HEK293 (cell line): Measurements from ENCODE around the gene RTL5.

Experiments used
- CTCF ChIA-PET: fragments of 350-600 bp; formaldehyde crosslinking; extraction: SDS; loops from one replicate; lab custom pipeline; 2021; ENCODE audit warnings: antibody characterized with exemption; lab: Yijun Ruan, JAX
- POLR2A ChIA-PET: fragments of 300-600 bp; formaldehyde crosslinking; extraction: SDS; loops from one replicate; lab custom pipeline; 2020; ENCODE audit warnings: antibody characterized with exemption, inconsistent platforms; lab: Yijun Ruan, JAX
- H3K27ac ChIP-seq: fragments of 200-500 bp; sonication (Bioruptor generic); 2 replicates; pipeline ENCODE4 v1.5.1; 2014; ENCODE audit warnings: low read depth, low read length, control low read depth, inconsistent platforms; ENCODE audit errors: extremely low read depth
- H3K36me3 ChIP-seq, 2 experiments: fragments of 200-500 bp in 1 of 2; sonication (Bioruptor generic) in 1 of 2; 1 replicate in 1 of 2; 2 replicates in 1 of 2; pipeline ENCODE4 v1.5.1; 2014 to 2017; ENCODE audit warnings: inconsistent platforms in 2 of 2, low read length in 2 of 2; ENCODE audit not compliant: control insufficient read depth in 2 of 2, insufficient read depth in 1 of 2
- H3K4me1 ChIP-seq: fragments of 200-500 bp; sonication (Bioruptor generic); 2 replicates; pipeline ENCODE4 v1.5.1; 2014; ENCODE audit warnings: mild to moderate bottlenecking, low read length, inconsistent platforms; ENCODE audit not compliant: control insufficient read depth, insufficient read depth
- H3K4me3 ChIP-seq: 2 replicates; pipeline ENCODE4 v1.5.1; 2011; ENCODE audit warnings: low read depth, mild to moderate bottlenecking, control low read depth, low read length, moderate library complexity
- H3K9me3 ChIP-seq: fragments of 200-500 bp; sonication (Bioruptor generic); 2 replicates; pipeline ENCODE4 v1.5.1; 2014; ENCODE audit warnings: low read depth, low read length, inconsistent platforms; ENCODE audit not compliant: control insufficient read depth, insufficient read depth
- IKZF3 ChIP-seq: fragments of 450-650 bp; IDR thresholded peaks from 2 replicates; pipeline ENCODE4 v1.5.0; 2018; ENCODE audit warnings: missing biosample characterization, mild to moderate bottlenecking, missing genetic modification characterization, moderate library complexity
- PRDM10 ChIP-seq: fragments of 450-650 bp; formaldehyde crosslinking; IDR thresholded peaks from 2 replicates; pipeline ENCODE4 v1.5.1; 2016; ENCODE audit warnings: missing biosample characterization, missing genetic modification characterization
- PRDM6 ChIP-seq: fragments of 450-650 bp; formaldehyde crosslinking; IDR thresholded peaks from 2 replicates; pipeline ENCODE4 v1.5.1; 2017; ENCODE audit warnings: missing biosample characterization, missing genetic modification characterization
- SP3 ChIP-seq: fragments of 450-650 bp; formaldehyde crosslinking; IDR thresholded peaks from 2 replicates; pipeline ENCODE4 v1.5.1; 2016; ENCODE audit warnings: missing biosample characterization, missing genetic modification characterization
- WT1 ChIP-seq: fragments of 450-650 bp; formaldehyde crosslinking; IDR thresholded peaks from 2 replicates; pipeline ENCODE4 v1.5.1; 2016; ENCODE audit warnings: missing biosample characterization, missing genetic modification characterization
- ZBTB48 ChIP-seq: fragments of 450-650 bp; formaldehyde crosslinking; IDR thresholded peaks from 2 replicates; pipeline ENCODE4 v1.5.1; 2016; ENCODE audit warnings: missing biosample characterization, missing genetic modification characterization
- ZEB2 ChIP-seq: fragments of 450-650 bp; formaldehyde crosslinking; IDR thresholded peaks from 2 replicates; pipeline ENCODE4 v1.5.1; 2016; ENCODE audit warnings: missing biosample characterization, missing genetic modification characterization
- ZFP3 ChIP-seq: fragments of 450-650 bp; formaldehyde crosslinking; IDR thresholded peaks from 2 replicates; pipeline ENCODE4 v1.5.1; 2016; ENCODE audit warnings: low read depth, missing biosample characterization, missing genetic modification characterization
- ZNF169 ChIP-seq: fragments of 450-650 bp; formaldehyde crosslinking; IDR thresholded peaks from 2 replicates; pipeline ENCODE4 v1.5.1; 2016; ENCODE audit warnings: missing biosample characterization, missing genetic modification characterization
- ZNF174 ChIP-seq: fragments of 450-650 bp; formaldehyde crosslinking; IDR thresholded peaks from 2 replicates; pipeline ENCODE4 v1.5.0; 2017; ENCODE audit warnings: missing biosample characterization, mild to moderate bottlenecking, missing genetic modification characterization
- ZNF391 ChIP-seq: fragments of 450-650 bp; formaldehyde crosslinking; IDR thresholded peaks from 2 replicates; pipeline ENCODE4 v1.5.1; 2016; ENCODE audit warnings: low read depth, missing biosample characterization, missing genetic modification characterization, borderline replicate concordance
- ZNF624 ChIP-seq: fragments of 450-650 bp; formaldehyde crosslinking; IDR thresholded peaks from 2 replicates; pipeline ENCODE4 v1.5.1; 2017; ENCODE audit warnings: missing biosample characterization, missing genetic modification characterization
- ZNF660 ChIP-seq: fragments of 450-650 bp; IDR thresholded peaks from 2 replicates; pipeline ENCODE4 v1.5.1; 2018; ENCODE audit warnings: missing biosample characterization, mild to moderate bottlenecking, missing genetic modification characterization
- TF ChIP-seq, protein P1 (sequence below): fragments of 450-650 bp; formaldehyde crosslinking; IDR thresholded peaks from 2 replicates; pipeline ENCODE4 v1.5.1; 2016; ENCODE audit warnings: missing biosample characterization, missing genetic modification characterization

Gene RTL5

GRCh38 chrX:72078411-72078810, 53.3 kb downstream of the RTL5 start:
- no peaks in the 10 kb centered on the region for H3K4me1 ChIP-seq
- H3K4me3 ChIP-seq, result no peak overlapping the region
- POLR2A ChIA-PET, result no interaction called here
- CTCF ChIA-PET, result interaction anchor here (1.6 kb wide), 1 partner anchor 9 kb away, joined by 4 read pairs; no protein-coding TSS in a partner anchor
- no peak overlapping the region for H3K27ac ChIP-seq
- H3K36me3 ChIP-seq, result no peaks in the 10 kb centered on the region
- TF ChIP-seq ZBTB48 (tag by site-specific recombination), result no peak
- no peak for TF ChIP-seq ZNF169 (tag by site-specific recombination)
- TF ChIP-seq, protein P1, sequence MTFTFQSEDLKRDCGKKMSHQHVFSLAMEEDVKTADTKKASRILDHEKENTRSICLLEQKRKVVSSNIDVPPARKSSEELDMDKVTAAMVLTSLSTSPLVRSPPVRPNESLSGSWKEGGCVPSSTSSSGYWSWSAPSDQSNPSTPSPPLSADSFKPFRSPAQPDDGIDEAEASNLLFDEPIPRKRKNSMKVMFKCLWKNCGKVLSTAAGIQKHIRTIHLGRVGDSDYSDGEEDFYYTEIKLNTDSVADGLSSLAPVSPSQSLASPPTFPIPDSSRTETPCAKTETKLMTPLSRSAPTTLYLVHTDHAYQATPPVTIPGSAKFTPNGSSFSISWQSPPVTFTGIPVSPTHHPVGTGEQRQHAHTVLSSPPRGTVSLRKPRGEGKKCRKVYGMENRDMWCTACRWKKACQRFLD (tag by site-specific recombination), result no peak
- no peak for TF ChIP-seq ZNF660 (tag by site-specific recombination)
- no peak for TF ChIP-seq ZEB2 (tag by site-specific recombination)
- no peak for TF ChIP-seq PRDM6 (tag by site-specific recombination)
- no peak for TF ChIP-seq ZNF174
- no peak for TF ChIP-seq PRDM10 (tag by site-specific recombination)
- TF ChIP-seq SP3 (tag by site-specific recombination), result no peak
- TF ChIP-seq ZNF391, result no peak
- TF ChIP-seq ZFP3 (tag by site-specific recombination), result no peak
- no peak for TF ChIP-seq WT1
- TF ChIP-seq ZNF624 (tag by site-specific recombination), result no peak
- no peak for TF ChIP-seq IKZF3 (tag by site-specific recombination)
- no peaks in the 10 kb centered on the region for H3K9me3 ChIP-seq
